ENCODE results near the gene PCDHB16.
"Not testable (repeated sequence)": the region's sequence is repeated elsewhere in the genome, so short reads cannot be mapped to it uniquely, and the experiment has no call there.

- TF ChIP-seq EZH2 (IDR thresholded peaks at IDR 0.05; ENCODE audit: insufficient read depth, poor library complexity, severe bottlenecking); EZH2phosphoT487 (IDR thresholded peaks at IDR 0.05; ENCODE audit: insufficient read depth, low read depth): not testable (repeated sequence)
Measured at GRCh38 chr5:141179876-141180275, 2.3 kb upstream of the PCDHB16 start.

Measured in GM23248 (cell line).